T-helper 9 cell (primary cell): ENCODE measurements around the gene ABHD8.

Experiments used
- DNase-seq: peaks from one replicate; pipeline ENCODE4 v3.0.0-alpha.2; 2020

Gene ABHD8

DNA sequence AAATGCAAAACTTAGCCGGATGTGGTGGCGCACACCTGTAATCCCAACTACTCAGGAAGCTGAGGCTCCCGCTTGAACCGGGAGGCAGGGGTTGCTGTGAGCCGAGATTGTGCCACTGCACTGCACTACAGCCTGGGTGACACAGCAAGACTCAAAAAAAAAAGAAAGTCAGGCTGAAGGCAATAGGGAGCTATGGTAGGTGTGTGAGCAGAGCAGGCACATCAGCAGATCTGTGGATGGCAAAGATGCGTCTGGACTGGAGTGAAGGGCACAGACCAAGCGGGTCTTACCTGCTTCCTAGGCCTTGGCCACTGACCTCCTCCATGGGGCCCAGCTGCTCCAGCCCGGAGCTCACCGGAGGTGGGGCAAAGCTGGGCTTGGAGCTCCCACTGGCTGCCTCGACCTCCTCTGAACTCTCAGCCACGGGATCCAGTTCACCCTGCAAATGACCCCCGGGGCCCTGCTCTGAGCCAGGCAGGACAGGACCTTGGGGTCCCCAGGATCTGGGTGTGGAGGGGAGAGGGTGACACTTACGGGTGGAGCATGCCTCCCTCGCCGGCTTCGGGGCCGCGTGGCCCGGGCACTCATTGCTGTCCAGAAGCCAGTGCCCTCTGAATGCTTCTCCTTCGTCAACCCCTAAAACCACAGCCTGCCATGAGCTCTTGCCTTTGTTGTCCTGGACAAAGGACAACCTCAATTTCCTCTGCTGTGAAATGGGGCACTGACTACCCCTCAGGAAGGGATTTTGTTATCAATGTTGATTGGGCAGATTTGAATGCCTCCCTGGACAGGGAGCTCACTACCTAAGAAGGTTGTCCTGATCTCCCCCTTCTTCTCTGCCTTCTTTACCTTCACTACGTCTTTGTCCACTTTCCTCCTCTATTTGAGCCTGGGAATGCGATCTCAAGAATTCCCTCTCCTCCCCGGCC, 39.2 kb downstream of the ABHD8 start:
- DNase-seq = no peak

- DNase-seq = no peak
Measured at GRCh38 chr19:17262557-17262956, 40.7 kb downstream of the ABHD8 start.

DNA sequence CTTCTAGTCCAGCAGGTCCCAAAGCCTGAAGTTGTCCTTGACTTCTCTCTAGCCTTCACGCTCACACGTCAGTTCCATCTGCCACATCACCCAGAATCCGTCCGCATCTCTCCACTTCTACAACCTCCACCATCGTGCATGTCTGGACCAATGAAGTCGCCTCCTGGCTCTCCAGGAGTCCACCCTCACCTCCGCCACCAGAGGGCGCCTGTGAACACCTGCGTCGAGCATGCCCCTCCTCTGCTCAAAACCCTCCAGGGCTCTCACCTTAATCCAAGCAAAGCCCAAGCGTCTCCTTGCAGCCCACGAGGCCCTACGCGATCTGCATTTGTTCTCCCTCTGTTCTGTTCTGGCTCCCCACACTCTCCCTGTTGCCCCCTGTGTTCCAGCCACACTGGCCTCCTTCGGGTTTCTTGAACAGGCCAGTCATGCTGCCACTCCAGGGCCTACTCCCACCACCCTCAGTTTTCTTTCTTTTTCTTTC, 42.3 kb downstream of the ABHD8 start:
- peak; percentile 92 for DNase-seq

- DNase-seq = no peak
Measured at GRCh38 chr19:17259934-17260333, 43.3 kb downstream of the ABHD8 start.

GRCh38 chr19:17259118-17259780, 44.0 kb downstream of the ABHD8 start:
- DNase-seq = no peak

DNA sequence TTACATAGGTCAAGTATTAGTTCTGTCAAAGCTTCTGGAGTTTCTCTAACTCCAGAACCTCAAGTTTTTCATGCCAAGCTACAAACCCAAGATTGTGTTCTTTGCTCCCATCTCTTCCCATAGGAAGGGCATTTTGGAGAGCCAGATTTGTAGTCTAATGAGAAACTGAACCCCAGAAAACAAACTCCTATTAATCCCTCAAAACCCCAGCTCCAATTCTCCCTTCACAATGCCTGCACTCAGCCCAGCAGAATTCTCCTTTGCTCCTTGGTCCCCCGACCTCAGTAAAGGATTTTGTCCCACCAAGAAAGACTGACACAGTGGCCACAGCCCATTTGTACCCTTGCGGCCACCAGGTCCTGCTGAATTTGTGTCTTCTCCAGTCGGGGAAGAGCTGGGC, 47.1 kb downstream of the ABHD8 start:
- no peak for DNase-seq

GRCh38 chr19:17255150-17255621, 48.0 kb downstream of the ABHD8 start:
- DNase-seq = no peak

DNA sequence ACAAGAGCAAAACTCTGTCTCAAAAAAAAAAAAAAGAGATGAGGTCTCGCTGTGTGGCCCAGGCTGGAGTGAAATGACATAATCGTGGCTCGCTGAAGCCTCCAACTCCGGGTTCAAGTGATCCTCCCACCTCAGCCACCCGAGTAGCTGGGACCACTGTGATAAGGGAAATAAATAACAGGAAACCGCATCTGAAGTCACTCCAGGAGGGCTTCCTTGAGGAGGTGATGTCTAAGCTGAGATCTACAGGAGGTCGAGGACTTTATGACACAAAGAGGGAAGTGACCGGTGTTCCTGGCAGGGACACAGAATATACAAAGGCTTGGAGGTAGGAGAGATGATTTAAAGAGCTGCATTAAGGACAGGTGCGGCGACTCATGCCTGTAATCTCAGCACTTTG, 48.6 kb downstream of the ABHD8 start:
- DNase-seq = no peak

- no peak for DNase-seq
Measured at GRCh38 chr19:17249887-17250548, 53.2 kb downstream of the ABHD8 start.

GRCh38 chr19:17248011-17248776, 55.0 kb downstream of the ABHD8 start:
- no peak for DNase-seq

DNA sequence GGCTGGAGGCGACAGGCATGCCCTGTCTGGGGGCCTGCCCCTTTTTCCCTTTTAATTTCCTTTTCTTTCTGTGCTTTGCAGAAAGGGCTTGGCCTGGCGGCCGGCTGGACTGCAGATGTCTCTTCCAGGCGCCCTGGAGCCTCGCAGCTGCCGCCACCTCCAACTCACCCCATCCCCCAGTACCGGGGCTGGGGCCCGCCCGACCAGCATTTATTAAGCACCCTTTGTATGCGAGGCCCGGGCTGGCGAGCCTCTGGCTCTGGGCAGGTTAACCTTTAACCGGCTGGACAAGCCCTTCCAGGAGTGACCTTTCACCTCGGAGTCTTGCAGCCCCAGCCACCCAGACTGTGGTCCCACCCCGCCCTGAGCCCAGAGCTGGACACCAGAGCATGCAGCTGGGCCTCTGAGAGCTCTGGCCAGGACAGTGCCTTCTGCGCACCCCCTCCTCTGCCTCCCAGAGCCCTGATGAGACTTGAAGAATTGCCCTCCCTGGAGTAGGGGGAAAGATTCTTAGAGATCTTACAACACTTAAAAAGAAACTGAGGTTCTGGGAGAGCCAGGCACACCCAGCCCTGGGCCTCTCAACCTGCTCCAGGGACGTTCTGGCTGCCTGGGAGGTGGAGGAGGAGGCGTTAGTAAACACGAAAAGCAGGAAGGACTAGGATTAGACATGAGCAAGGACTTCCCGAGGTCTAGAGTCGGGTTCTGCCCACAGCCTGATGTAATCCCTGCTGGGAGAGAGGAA, 56.4 kb downstream of the ABHD8 start:
- no peak for DNase-seq

- DNase-seq = no peak
Measured at GRCh38 chr19:17245535-17245984, 57.7 kb downstream of the ABHD8 start, which contains the start of gene NR2F6. Gene NR2F6, minus strand, starts transcription at chr19:17245919. Its CDS starts 699 bp downstream, at chr19:17245220.

DNA sequence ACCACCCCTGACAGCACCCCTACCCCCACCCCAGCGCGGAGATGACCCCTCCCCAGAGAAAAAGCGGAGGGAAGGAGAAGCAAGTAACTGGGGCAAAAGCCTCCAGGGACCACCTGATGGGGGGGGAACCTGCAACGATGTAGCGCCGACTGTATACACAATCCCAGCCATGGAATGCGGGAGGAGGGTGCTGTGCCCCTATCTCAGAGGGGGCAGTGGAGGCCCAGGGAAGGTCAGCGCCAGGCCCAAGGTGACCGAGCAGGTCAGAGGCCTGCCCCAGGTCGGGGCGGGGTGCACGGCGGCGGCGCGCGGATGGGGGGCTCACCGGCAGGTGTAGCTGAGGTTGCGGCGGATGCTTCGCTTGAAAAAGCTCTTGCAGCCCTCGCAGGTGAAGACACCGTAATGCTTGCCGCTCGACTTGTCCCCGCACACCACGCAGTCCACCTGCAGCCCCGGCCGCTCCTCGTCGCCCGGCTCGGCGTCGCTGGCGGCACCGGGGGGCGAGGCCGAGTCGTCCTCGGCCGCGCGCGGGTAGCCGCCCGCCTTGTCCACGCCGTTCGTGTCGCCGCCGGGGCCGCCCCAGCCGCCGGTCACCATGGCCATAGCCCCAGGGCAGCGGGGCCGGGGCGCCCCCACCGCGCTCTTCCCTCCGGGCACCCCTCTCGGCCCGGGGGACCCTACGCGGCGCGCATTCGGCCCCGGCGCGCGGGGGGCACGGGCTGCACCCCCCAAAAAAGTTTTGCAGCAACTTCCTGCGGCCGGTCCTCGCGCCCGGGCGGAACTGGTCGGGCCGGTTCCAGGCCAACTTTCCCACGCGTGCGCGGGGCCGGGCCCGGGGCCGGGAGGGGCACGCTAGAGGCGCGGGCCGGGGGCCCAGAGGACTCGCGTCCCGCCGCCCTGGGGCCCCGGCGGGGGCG, 58.3 kb downstream of the ABHD8 start:
- no peak for DNase-seq

GRCh38 chr19:17243830-17244617, 59.2 kb downstream of the ABHD8 start:
- no peak for DNase-seq

- no peak for DNase-seq
Measured at GRCh38 chr19:17243211-17243829, 59.9 kb downstream of the ABHD8 start.

DNA sequence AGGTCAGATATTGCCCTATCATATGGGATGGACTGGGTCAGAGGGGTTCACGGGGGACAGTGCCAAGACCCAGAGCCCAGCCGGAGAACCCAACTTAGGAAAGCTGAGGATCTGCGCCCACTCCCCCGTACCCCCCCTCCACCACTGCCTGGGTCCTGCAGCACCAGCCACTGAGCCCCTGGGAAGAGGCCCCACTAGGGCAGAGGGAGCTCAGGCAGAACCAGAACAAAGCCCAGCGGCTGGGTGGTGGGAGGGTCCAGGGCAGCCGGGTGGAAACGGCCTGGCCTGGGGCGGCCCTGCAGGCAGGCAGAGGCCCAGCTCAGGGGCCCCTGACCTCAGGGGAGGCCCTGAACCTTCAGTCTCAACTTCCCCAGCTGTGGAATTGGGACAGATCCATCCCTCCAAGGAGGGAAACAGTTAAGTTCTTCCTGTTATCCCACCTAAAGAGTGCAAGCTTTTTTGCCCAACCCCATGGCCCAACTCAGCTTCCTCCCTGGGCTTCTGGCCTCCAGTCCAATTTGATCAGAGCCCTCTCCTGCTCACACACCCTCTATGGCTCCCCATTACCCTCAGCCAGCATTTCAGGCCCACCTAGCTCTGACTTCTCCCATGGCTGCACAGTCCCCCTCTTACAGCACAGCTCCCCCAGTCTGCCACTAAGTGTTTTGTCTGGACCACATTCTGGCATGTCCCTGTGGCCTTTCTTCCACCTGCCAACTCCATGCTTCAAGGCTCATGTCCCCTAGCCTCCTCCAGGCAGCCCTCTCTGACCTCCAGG, 60.6 kb downstream of the ABHD8 start:
- DNase-seq = no peak
